ENCODE measurements around the gene DESI2. TPM values are rescaled to one million over a fixed set of nuclear protein-coding genes. Genes with fewer than 3 reads are reported as not detected.

Gene DESI2
- total RNA-seq: 23.5 TPM
- polyA plus RNA-seq (ENCODE audit: insufficient read depth, low read depth, low replicate concordance): 11.9 TPM
- long read RNA-seq, donor 1, full-length matches to known transcripts: 6 of 17 reads
- long read RNA-seq, donor 1, partial matches to known transcripts: 11 of 17 reads
- long read RNA-seq, donor 1, other reads (novel, unspliced or antisense): 0 of 17 reads
- long read RNA-seq, donor 2, full-length matches to known transcripts: 12 of 12 reads
- long read RNA-seq, donor 2, partial matches to known transcripts: 0 of 12 reads
- long read RNA-seq, donor 2, other reads (novel, unspliced or antisense): 0 of 12 reads
- long read RNA-seq, donor 3, full-length matches to known transcripts: 13 of 13 reads
- long read RNA-seq, donor 3, partial matches to known transcripts: 0 of 13 reads
- long read RNA-seq, donor 3, other reads (novel, unspliced or antisense): 0 of 13 reads
- long read RNA-seq, donor 4, full-length matches to known transcripts: 10 of 10 reads
- long read RNA-seq, donor 4, partial matches to known transcripts: 0 of 10 reads
- long read RNA-seq, donor 4, other reads (novel, unspliced or antisense): 0 of 10 reads
- long read RNA-seq, donor 5, partial matches to known transcripts: 0 of 1 reads
- long read RNA-seq, donor 5, other reads (novel, unspliced or antisense): 0 of 1 reads
- long read RNA-seq, donor 6, full-length matches to known transcripts: 8 of 8 reads
- long read RNA-seq, donor 6, partial matches to known transcripts: 0 of 8 reads
- long read RNA-seq, donor 6, other reads (novel, unspliced or antisense): 0 of 8 reads
- long read RNA-seq, donor 7, full-length matches to known transcripts: 15 of 41 reads
- long read RNA-seq, donor 7, partial matches to known transcripts: 19 of 41 reads
- long read RNA-seq, donor 7, other reads (novel, unspliced or antisense): 7 of 41 reads
- long read RNA-seq, donor 8, full-length matches to known transcripts: 7 of 7 reads
- long read RNA-seq, donor 8, partial matches to known transcripts: 0 of 7 reads
- long read RNA-seq, donor 8, other reads (novel, unspliced or antisense): 0 of 7 reads
- long read RNA-seq, donor 9, full-length matches to known transcripts: 10 of 10 reads
- long read RNA-seq, donor 9, partial matches to known transcripts: 0 of 10 reads
- long read RNA-seq, donor 9, other reads (novel, unspliced or antisense): 0 of 10 reads
- long read RNA-seq, donor 10, full-length matches to known transcripts: 8 of 8 reads
- long read RNA-seq, donor 10, partial matches to known transcripts: 0 of 8 reads
- long read RNA-seq, donor 10, other reads (novel, unspliced or antisense): 0 of 8 reads

- intact Hi-C loops (cut with DNase I): no loop called here
- H3K4me1 ChIP-seq (ENCODE audit: control insufficient read depth in 2 of 3, insufficient read depth in 2 of 3, low read depth in 1 of 3, low read length in 3 of 3): peaks cover 0 to 13% (median 9%) of the 10 kb centered on the region in 3 donors
- DNase-seq (peak; percentile 99 to 100 (median 99)), FAIRE-seq (peak; percentile 47)
- H3K9ac ChIP-seq (ENCODE audit: low read length in 3 of 3): peak within 1 kb of the TSS; percentile 66 to 95 (median 91)
- peaks cover 0 to 4% (median 0%) of the 10 kb centered on the region in 3 donors for H3K36me3 ChIP-seq (ENCODE audit: control insufficient read depth in 2 of 3, insufficient read depth in 3 of 3, low read length in 3 of 3)
- no peaks in the 10 kb centered on the region for H3K27me3 ChIP-seq (ENCODE audit: control insufficient read depth, insufficient read depth, low read length)
- peak; percentile 22 for TF ChIP-seq CTCF (IDR thresholded peaks at IDR 0.05; ENCODE audit: borderline replicate concordance, extremely low read depth, insufficient read depth)
- no peaks in the 10 kb centered on the region for H3K9me3 ChIP-seq (ENCODE audit: control insufficient read depth in 2 of 3, insufficient read depth in 1 of 3, low read length in 3 of 3)
- H3K27ac ChIP-seq (ENCODE audit: low read depth in 2 of 2, low read length in 2 of 2): peak within 1 kb of the TSS; percentile 79 to 86
- peak within 1 kb of the TSS; percentile 83 to 96 (median 90) for H3K4me3 ChIP-seq (ENCODE audit: low read length in 3 of 3)
Observed at GRCh38 chr1:244652623-244653438, at the start of gene DESI2. TSS of gene DESI2 (plus strand) at chr1:244653126. CDS start at chr1:244653314, 188 bp downstream.

GRCh38 chr1:244603498-244603897, 49.4 kb upstream of the DESI2 start:
- H3K4me3 ChIP-seq (ENCODE audit: low read length in 3 of 3): no peak overlapping the region
- peak; percentile 95 for FAIRE-seq

More at GRCh38 chr1:244603498-244603897, 49.4 kb upstream of the DESI2 start:
- H3K9ac ChIP-seq (ENCODE audit: low read length in 3 of 3): no peak overlapping the region
- intact Hi-C loops (cut with DNase I): loop anchor here (10.0 kb wide), 1 partner anchor 441 kb away; no protein-coding TSS in a partner anchor
- H3K36me3 ChIP-seq (ENCODE audit: control insufficient read depth in 2 of 3, insufficient read depth in 3 of 3, low read length in 3 of 3): no peaks in the 10 kb centered on the region
- H3K27me3 ChIP-seq (ENCODE audit: control insufficient read depth, insufficient read depth, low read length): no peaks in the 10 kb centered on the region
- DNase-seq: peak in 2 of 5 donors; percentile 14 to 40
- peak; percentile 73 for TF ChIP-seq CTCF (IDR thresholded peaks at IDR 0.05; ENCODE audit: borderline replicate concordance, extremely low read depth, insufficient read depth)
- no peaks in the 10 kb centered on the region for H3K4me1 ChIP-seq (ENCODE audit: control insufficient read depth in 2 of 3, insufficient read depth in 2 of 3, low read depth in 1 of 3, low read length in 3 of 3)
- no peak overlapping the region for H3K27ac ChIP-seq (ENCODE audit: low read depth in 2 of 2, low read length in 2 of 2)
- H3K9me3 ChIP-seq (ENCODE audit: control insufficient read depth in 2 of 3, insufficient read depth in 1 of 3, low read length in 3 of 3): no peaks in the 10 kb centered on the region
